GM12878 (cell line): ENCODE data around the gene THBS3. TPM values are rescaled to one million over a fixed set of nuclear protein-coding genes. Genes with fewer than 3 reads are reported as not detected.

Experiments used
- ASH2L ChIP-seq: fragments of 300-600, 200-600 bp; sonication (generic); IDR thresholded peaks from 2 replicates; pipeline ENCODE4 v1.6.1; 2017; ENCODE audit warnings: low read depth, mild to moderate bottlenecking, borderline replicate concordance
- CTCF ChIP-seq, 3 experiments: IDR thresholded peaks in 2 of 3; conservative IDR thresholded peaks in 1 of 3; 2 replicates each; pipeline ENCODE4 v1.5.1; 2011; ENCODE audit warnings: low read depth in 3 of 3, low read length in 3 of 3, mild to moderate bottlenecking in 3 of 3, control low read depth in 2 of 3, moderate library complexity in 2 of 3, inconsistent platforms in 1 of 3, mixed read lengths in 1 of 3; ENCODE audit not compliant: control insufficient read depth in 2 of 3, insufficient read depth in 1 of 3; ENCODE audit errors: extremely low read depth in 1 of 3
- GATAD2B ChIP-seq: fragments of 450-650 bp; conservative IDR thresholded peaks from 2 replicates; pipeline ENCODE4 v1.6.1; 2017; ENCODE audit warnings: low read depth, mild to moderate bottlenecking, moderate library complexity
- HDAC2 ChIP-seq: fragments of 200-600 bp; sonication (generic); IDR thresholded peaks from 2 replicates; pipeline ENCODE4 v1.6.1; 2017
- KDM1A ChIP-seq: fragments of 200-600 bp; sonication (generic); IDR thresholded peaks from 2 replicates; pipeline ENCODE4 v1.6.1; 2016; ENCODE audit warnings: borderline replicate concordance
- KLF5 ChIP-seq: fragments of 450-650 bp; IDR thresholded peaks from 2 replicates; pipeline ENCODE4 v1.6.1; 2014; ENCODE audit warnings: mild to moderate bottlenecking; ENCODE audit not compliant: partially characterized antibody
- MXI1 ChIP-seq: fragments of 150-350 bp; IDR thresholded peaks from 2 replicates; pipeline ENCODE4 v1.6.1; 2011; ENCODE audit warnings: low read depth, mild to moderate bottlenecking, inconsistent platforms, low read length, improper control_type of control experiment
- NBN ChIP-seq: fragments of 450-650 bp; IDR thresholded peaks from 2 replicates; pipeline ENCODE4 v1.6.1; 2016
- NFYB ChIP-seq: IDR thresholded peaks from 2 replicates; pipeline ENCODE4 v1.6.1; 2011; ENCODE audit warnings: low read depth, mild to moderate bottlenecking, low read length, improper control_type of control experiment, moderate library complexity; ENCODE audit not compliant: insufficient read depth
- NR2C2 ChIP-seq: IDR thresholded peaks from 2 replicates; pipeline ENCODE4 v1.6.1; 2011; ENCODE audit warnings: borderline replicate concordance, low read depth; ENCODE audit not compliant: control insufficient read depth, insufficient read length
- PML ChIP-seq: IDR thresholded peaks from 2 replicates; pipeline ENCODE4 v1.6.1; 2012; ENCODE audit warnings: low read length, inconsistent platforms
- RELA ChIP-seq: fragments of 450-650 bp; IDR thresholded peaks from 2 replicates; pipeline ENCODE4 v1.8.0; 2014; ENCODE audit warnings: borderline replicate concordance; ENCODE audit not compliant: partially characterized antibody
- RELB ChIP-seq: fragments of 450-650 bp; IDR thresholded peaks from 2 replicates; pipeline ENCODE4 v1.6.1; 2017; ENCODE audit warnings: low read depth, mild to moderate bottlenecking, moderate library complexity
- SMAD5 ChIP-seq: IDR thresholded peaks from 2 replicates; pipeline ENCODE4 v1.6.1; 2016; ENCODE audit warnings: antibody characterized with exemption, low read depth
- TBL1XR1 ChIP-seq: IDR thresholded peaks from 2 replicates; pipeline ENCODE4 v1.6.1; 2012; ENCODE audit warnings: low read depth, low read length, improper control_type of control experiment
- YBX1 ChIP-seq: fragments of 450-650 bp; IDR thresholded peaks from 2 replicates; pipeline ENCODE4 v1.6.1; 2016; ENCODE audit warnings: antibody characterized with exemption
- polyA plus RNA-seq, 11 experiments: library from polyadenylated mRNA; depleted of rRNA in 4 of 11; unstranded in 6 of 11; stranded (reverse) in 5 of 11; fragments of >200 nt; fragmentation: Nextera tagmentation in 4 of 11; fragmentation: Illumina TruSeq in 1 of 11; extraction: Ambion mirVana in 4 of 11; extraction: Trizol in 1 of 11; gene quantifications; 1 replicate in 1 of 11; 2 replicates in 10 of 11; pipeline versions ENCODE4 v1.2.1 to v1.2.3, GENCODE V29; 2011 to 2016; ENCODE audit warnings: inconsistent platforms in 2 of 11, missing spikeins in 2 of 11, low read depth in 1 of 11
- total RNA-seq, 4 experiments: library from RNA; depleted of rRNA in 3 of 4; stranded (reverse); fragments of >200 nt in 3 of 4; fragmentation: Illumina TruSeq in 1 of 4; extraction: Trizol in 1 of 4; gene quantifications; 2 replicates each; pipeline versions ENCODE4 v1.2.1 to v1.2.3, GENCODE V29; 2013 to 2021
- TF ChIP-seq, protein P1 (sequence below): fragments of 450-650 bp; formaldehyde crosslinking; IDR thresholded peaks from 2 replicates; pipeline ENCODE4 v1.4.0; 2022; ENCODE audit warnings: mild to moderate bottlenecking, moderate library complexity
- TF ChIP-seq, protein P2 (sequence below): fragments of 150-350 bp; IDR thresholded peaks from 2 replicates; pipeline ENCODE4 v1.6.1; 2016; ENCODE audit warnings: low read depth, low read length

THBS3 gene
- total and polyA plus RNA-seq, 10 of the 15 experiments (the other 5 are each of a cell fraction or from before 2014, with no cell fraction given) = 0.66 to 3.6 (median 2.0) TPM

GRCh38 chr1:155227261-155228095 lies 19.8 kb upstream of the THBS3 start (continued):
- TF ChIP-seq CTCF (IDR thresholded peaks at IDR 0.05 in 2 of 3, conservative IDR thresholded peaks at IDR 0.05 in 1 of 3; ENCODE audit: control insufficient read depth in 2 of 3, extremely low read depth in 1 of 3, insufficient read depth in 1 of 3, low read depth in 3 of 3, low read length in 3 of 3) (no peak), NFYB (peak; percentile 97), NR2C2 (no peak), KLF5 (peak; percentile 17), HDAC2 (no peak), KDM1A (no peak), TBL1XR1 (peak; percentile 14; the same call in 1 of the 2 replicates), MXI1 (no peak; the same call in 1 of the 2 replicates), NBN (0 out of 2 replicates have a peak, but pooled peaks have one; percentile 21), SMAD5 (peak; percentile 89), PML (peak; percentile 86; the same call in 1 of the 2 replicates), ASH2L (no peak), RELA (no peak), GATAD2B (no peak; the same call in 1 of the 2 replicates), RELB (peak; percentile 37; the same call in 1 of the 2 replicates), YBX1 (no peak)
- TF ChIP-seq, protein P1, sequence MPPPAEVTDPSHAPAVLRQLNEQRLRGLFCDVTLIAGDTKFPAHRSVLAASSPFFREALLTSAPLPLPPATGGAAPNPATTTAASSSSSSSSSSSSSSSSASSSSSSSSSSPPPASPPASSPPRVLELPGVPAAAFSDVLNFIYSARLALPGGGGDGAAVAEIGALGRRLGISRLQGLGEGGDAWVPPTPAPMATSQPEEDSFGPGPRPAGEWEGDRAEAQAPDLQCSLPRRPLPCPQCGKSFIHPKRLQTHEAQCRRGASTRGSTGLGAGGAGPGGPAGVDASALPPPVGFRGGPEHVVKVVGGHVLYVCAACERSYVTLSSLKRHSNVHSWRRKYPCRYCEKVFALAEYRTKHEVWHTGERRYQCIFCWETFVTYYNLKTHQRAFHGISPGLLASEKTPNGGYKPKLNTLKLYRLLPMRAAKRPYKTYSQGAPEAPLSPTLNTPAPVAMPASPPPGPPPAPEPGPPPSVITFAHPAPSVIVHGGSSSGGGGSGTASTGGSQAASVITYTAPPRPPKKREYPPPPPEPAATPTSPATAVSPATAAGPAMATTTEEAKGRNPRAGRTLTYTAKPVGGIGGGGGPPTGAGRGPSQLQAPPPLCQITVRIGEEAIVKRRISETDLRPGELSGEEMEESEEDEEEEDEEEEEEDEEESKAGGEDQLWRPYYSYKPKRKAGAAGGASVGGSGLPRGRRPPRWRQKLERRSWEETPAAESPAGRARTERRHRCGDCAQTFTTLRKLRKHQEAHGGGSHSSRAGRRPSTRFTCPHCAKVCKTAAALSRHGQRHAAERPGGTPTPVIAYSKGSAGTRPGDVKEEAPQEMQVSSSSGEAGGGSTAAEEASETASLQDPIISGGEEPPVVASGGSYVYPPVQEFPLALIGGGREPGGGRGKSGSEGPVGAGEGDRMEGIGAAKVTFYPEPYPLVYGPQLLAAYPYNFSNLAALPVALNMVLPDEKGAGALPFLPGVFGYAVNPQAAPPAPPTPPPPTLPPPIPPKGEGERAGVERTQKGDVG = no peak
- TF ChIP-seq, protein P2, sequence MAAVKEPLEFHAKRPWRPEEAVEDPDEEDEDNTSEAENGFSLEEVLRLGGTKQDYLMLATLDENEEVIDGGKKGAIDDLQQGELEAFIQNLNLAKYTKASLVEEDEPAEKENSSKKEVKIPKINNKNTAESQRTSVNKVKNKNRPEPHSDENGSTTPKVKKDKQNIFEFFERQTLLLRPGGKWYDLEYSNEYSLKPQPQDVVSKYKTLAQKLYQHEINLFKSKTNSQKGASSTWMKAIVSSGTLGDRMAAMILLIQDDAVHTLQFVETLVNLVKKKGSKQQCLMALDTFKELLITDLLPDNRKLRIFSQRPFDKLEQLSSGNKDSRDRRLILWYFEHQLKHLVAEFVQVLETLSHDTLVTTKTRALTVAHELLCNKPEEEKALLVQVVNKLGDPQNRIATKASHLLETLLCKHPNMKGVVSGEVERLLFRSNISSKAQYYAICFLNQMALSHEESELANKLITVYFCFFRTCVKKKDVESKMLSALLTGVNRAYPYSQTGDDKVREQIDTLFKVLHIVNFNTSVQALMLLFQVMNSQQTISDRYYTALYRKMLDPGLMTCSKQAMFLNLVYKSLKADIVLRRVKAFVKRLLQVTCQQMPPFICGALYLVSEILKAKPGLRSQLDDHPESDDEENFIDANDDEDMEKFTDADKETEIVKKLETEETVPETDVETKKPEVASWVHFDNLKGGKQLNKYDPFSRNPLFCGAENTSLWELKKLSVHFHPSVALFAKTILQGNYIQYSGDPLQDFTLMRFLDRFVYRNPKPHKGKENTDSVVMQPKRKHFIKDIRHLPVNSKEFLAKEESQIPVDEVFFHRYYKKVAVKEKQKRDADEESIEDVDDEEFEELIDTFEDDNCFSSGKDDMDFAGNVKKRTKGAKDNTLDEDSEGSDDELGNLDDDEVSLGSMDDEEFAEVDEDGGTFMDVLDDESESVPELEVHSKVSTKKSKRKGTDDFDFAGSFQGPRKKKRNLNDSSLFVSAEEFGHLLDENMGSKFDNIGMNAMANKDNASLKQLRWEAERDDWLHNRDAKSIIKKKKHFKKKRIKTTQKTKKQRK = no peak
